GM21723 (cell line): ENCODE results near the gene SLFN12.
"Not testable (repeated sequence)": the region's sequence is repeated elsewhere in the genome, so short reads cannot be mapped to it uniquely, and the experiment has no call there.

Experiments
- ATAC-seq: cut with Tn5 transposase; IDR thresholded peaks from one replicate; pipeline ENCODE4 v1.9.1; 2021; ENCODE audit warnings: mild to moderate bottlenecking, moderate library complexity; ENCODE audit not compliant: unreplicated experiment

Gene SLFN12

DNA sequence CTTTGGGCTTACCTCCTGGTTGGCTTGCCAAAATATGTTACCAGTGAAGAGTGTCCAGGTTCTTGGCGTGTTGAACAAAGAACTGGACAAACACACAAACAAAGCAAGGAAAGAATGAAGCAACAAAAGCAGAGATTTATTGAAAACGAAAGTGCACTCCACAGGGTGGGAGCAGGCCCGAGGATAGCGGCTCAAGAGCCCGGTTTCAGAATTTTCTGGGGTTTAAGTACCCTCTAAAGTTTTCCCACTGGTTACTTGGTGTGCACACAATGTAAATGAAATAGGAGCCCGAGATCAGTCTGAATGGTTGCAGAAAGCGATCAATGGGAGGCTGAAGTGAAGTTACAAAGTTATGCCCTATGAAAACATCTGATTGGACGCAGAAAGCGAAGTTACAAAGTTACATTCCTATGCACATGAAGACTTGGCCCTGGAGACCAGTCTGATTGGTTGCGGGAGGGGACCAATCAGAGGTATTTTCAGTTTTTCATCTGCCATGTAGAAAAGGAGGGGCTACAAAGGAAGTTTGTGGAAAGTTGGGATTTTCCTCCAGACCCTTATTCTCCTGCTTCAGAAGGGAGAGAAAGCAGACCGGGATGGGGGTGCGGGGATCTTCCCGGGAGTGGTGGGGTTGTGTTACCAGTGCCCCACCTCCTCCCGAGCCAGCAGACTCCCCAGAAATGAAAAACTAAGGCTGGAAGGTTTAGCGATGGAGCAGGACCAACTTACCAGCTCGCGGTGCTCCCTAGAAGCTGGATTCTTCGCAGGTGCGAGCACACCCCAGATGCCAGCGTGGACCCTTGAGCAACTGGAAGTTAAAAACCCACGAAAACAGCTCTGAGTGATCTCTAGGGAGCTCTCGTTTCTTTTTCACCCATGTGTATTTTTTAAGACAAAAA lies at the start of gene SLFN12:
TSS of gene SLFN12 (minus strand) at position 325 of the 899 bp plus-strand sequence. CDS start 9,472 bp downstream, outside the sequence.
- ATAC-seq = peak; percentile 89

DNA sequence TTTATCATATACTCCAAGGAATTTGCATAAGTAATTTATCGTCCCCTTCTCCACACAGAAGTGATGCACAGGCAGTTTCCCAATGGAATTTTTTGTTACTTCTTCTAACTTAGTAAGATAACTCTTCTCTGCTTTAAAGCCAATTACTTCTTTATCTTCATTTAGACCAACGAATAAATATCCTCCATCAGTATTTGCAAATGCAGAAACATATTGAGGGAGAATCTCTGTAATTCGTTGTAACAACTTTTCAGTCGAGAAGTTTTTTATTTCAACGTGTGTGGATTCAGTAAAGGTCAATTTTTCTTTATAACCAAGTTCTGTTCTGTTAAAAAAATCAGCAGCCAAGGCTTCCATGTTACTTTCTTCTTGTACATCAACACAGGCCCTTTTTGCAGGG lies 47.0 kb upstream of the SLFN12 start:
- no peak for ATAC-seq

DNA sequence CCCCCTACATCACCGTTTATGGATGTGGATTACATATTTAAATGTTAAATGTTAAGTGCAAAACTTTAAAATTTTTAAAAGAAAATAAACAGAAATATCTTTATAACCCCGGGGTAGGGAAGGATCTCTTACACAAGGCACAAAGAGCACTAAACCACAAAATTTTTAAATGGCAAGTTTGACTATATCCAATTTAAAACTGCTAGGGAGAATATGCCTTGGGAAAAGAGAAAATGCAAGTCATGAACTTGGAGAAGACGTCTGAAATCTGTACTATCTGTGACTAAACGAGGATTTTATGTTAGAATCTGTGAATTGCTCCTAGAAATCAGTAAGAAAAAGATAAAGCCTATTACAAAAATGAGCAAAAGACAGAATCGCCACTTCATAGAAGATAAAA lies 44.9 kb upstream of the SLFN12 start:
- ATAC-seq = no peak

DNA sequence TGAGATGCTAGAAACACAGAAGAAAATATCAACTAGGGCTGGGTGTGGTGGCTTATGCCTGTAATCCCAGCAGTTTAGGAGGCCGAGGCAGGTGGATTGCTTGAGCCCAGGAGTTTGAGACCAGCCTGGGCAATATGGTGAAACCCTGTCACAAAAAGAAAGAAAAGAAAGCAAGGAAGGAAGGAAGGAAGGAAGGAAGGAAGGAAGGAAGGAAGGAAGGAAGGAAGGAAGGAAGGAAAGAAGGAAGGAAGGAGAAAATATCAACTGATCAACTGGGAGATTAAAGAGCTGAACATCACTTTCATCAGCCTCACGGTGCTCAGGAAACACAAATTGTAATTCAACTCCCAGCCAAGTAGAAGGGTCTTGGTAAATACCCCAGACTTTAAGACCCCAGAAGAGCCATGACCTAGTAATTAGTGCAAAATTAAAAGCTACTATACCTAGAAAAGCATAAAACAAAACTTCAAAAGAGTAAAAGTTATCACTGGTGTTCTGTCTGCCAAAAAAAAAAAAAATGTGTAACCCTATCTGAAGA lies 44.1 kb upstream of the SLFN12 start:
- no peak for ATAC-seq

DNA sequence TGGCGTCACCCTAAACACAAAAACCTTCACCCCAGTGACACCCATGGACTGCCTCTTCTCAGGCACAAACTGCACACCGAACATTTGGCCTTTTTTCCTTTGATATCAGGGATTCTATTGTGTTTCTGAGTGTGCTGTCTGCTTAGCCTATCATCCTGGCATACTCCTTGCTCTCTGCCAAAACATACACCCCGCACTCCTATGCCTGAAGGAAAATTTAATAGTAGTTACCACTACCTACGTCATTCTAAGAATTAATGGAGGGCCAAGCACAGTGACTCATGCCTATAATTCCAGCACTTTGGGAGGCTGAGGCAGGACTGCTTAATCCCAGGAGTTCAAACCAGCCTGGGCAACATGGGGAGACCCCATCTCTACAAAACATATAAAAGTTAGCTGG lies 36.2 kb upstream of the SLFN12 start:
- no peak for ATAC-seq

DNA sequence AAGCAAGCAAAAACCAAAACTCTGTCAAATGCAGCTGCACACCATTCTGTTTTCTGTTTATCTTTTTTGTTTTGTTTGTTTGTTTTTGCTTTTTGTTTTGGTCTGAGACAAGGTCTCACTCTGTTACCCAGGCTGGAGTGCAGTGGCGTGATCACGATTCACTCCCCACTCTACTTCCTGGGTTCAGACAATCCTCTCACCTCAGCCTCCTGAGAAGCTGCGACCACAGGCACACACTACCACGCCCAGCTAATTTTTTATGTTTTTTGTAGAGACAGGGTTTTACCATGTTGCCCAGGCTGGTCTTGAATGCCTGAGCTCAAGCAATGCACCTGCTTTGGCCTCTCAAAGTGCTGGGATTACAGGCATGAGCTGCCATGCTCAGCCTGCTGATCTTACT lies 35.5 kb upstream of the SLFN12 start:
- ATAC-seq = no peak

DNA sequence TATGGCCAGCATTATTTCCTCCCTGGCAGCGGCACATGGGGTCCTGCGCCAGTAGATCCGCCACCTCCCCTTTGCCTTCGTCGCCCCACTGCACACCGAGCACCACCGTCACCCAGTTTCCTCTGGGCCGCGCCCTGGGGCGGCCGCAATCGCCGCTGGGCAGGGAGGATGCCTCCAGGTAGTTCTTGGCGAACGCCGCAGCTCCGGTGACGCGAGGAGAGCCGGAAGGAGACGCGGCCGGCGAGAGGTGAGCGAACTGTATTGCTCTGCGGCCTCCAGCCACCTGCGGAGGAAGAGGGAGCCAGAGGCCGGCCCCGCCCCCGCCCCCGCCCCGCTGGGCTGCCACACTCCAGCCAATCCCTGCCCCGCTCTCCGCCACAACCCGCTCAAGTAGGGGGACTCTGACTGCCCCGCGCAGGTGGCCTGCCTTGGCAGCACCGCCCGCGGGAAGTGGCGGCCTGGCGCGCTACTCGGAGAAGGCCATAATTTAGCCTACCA lies 28.1 kb upstream of the SLFN12 start:
- peak; percentile 81 for ATAC-seq

DNA sequence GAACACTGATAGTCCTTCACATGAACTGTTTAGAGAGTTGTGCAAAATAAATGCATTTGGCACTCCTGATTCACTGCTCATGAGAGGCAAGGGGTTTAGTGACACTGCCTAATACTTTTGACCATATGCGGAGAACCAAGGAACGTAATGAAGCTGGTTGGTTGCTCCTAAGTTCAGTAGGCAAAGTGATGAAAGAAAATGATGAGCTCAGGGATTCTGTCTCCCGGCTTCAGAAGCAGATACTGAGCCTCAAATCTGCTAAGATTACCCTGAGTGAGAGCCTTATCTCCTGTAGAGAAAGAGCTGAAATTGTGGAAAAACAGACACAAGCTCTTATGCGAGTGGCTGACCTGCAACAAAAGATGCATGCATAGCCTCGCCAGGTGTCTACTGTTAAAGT lies 21.7 kb upstream of the SLFN12 start:
- ATAC-seq = not testable (repeated sequence)

DNA sequence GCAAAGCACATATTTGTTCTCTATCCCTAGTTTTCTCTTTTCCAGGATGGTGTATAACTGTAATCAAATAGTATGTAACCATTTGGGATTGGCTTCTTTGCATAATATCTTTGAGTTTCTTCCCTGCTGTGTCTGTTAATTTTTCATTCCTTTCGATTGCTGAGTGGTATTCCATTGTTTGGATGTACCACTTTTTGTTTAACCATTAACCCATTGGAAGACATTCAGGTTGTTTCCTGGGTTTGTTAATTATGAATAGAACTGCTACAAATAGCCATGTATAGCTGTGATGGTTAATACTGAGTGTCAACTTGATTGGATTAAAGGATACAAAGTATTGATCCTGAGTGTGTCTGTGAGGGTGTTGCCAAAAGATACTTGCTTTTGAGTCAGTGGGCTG lies 20.9 kb upstream of the SLFN12 start:
- no peak for ATAC-seq

DNA sequence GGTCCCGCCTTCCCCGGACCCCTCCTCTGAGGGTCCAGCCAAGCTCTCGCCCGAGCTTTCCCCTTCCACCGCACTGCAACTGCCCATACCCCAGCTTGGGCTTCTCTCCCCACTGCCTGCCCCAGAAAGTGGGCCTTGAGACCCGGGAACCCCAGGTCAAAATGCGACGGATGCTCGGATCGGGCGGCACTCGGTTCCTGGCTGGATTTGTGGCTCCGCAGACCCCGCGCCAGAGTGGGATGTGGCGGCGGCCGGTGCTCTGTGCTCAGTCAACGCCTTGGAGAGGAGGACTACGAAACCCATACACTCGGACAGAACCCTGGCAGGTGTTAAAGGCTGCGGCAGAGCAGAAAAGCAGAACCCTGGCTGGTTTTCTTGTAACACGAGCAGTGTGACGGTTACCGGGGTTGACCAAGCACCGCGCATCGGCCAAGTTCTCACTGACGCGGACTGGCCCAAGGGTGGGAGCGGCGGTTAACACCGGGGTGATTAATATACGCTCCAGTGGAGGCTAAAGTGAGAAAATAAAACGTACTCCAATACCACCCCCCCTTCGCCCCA lies 17.2 kb upstream of the SLFN12 start:
- ATAC-seq = no peak

DNA sequence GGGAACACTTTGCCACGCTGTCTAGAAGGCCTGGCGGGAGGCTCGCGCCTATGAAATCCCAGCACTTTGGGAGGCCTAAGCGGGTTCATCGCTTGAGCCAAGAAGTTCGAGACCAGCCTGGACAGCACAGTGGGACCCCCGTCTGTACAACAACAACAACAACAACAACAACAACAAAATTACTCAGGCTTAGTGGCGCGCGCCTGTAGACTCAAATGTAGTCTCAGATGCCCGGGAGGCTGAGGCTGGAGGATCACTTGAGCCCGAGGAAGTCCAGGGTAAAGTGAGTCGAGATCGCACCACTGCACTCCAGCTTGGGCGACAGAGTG lies 16.6 kb upstream of the SLFN12 start:
- no peak for ATAC-seq

DNA sequence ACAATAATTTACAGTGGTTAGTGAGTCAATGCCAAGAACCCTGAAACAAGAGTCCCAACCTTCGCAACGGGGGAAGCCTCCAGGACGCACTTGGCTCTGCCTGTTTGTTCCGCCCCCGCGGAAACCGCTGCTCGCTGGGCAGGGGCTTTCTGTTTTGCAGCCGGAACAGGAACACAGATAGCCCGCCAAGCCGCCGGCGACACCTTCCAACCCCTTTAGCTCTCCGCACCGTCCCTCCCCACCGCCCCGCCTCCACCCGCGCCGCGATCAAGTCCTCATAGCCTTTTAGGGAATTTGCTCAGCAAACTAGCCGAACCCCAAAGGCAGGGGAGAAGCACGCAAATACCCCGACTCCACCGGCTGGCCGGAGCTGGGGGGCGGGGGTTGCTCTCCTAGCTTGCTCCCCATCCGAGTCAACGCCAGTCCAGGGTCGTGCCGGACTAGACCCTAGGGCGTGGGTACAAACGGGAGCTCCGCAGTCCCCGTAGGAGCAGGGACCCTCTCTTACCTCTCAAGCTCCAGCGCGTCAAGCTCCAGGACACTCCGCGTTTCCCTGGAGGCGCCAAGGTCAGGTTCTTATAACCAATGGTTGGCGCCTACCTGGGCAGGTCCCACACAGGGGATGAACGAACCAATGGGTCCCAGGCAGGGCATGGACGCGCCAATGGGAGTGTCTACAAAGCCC lies 16.1 kb upstream of the SLFN12 start, which contains the start of gene SLFN13:
TSS of gene SLFN13 (minus strand) at position 553 of the 685 bp plus-strand sequence. CDS start 3,086 bp downstream, outside the sequence.
- peak; percentile 71 for ATAC-seq

DNA sequence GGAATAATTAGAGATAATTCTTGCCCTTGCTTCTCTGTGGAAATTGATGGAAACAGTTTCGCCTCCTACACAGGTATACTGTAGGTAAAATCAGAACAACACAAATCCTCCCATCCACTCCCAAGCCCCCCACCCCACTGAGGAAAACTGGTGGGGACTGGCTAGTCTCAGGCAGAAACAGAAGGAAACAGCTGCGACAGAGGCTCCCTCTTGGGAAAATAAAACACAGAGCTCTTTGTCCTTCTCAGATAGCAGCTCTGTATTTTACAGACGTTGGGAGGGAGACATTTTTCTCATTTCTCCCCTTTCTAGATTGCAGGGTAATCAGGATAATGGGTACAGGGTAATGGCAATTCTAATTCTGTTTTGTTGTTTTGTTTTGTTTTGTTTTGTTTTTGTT lies 15.2 kb upstream of the SLFN12 start:
- no peak for ATAC-seq

DNA sequence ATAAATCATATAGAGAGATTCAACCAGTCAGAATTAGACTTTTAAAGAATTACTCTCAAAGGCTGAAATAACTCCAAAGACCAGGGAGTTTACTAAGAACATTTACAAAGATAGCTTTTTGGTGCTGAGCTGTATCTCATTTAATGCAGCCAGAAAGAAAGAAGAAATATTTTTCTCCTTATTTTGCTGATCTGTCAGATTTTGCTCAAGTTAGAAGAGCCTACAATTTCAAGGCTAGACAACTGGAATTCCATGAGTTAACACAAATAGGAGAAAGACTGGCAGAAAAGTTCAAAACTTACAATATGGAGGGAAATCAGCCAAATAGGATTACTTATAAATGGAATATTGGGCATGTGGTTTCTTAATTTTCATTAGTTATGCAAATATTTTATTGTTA lies 6.1 kb upstream of the SLFN12 start:
- no peak for ATAC-seq

DNA sequence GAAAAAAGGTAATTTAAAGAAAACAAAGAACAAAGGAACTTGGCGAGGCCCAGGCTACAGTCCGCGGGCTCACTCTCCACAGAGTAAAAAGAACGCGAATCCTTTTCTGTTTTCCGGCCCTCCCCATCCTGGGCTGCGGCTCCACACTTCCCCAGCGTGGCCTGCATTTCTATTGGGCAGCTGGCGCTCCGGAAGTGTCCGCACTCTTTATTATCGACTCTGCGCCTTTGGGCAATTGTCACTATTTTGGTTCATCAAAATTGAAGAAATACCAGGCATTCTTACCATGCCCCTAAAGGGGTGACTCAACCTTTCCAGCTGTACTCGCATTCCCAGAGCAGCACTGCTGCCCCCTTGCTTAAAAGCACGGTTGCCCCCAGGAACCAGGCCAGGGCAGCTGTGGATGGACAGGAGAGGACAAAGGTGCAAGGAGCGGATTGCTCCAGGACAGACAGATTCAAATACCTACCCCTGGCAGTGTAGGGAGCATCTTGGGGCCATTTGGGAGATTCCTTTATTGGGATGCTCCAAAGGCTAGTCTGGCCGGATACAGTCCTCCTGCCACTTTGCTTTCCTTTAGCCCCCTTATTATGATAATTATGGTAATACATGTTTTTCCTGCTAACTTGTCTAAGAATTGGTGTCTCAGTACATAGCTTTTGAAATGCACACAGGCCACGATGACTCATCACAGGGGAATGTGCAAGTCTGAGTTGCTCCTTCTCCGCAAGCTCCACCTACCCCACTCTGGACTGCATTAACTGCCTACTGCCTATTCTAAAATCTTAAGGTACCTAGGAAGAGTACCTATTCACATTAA lies 985 bp upstream of the SLFN12 start:
- no peak for ATAC-seq

DNA sequence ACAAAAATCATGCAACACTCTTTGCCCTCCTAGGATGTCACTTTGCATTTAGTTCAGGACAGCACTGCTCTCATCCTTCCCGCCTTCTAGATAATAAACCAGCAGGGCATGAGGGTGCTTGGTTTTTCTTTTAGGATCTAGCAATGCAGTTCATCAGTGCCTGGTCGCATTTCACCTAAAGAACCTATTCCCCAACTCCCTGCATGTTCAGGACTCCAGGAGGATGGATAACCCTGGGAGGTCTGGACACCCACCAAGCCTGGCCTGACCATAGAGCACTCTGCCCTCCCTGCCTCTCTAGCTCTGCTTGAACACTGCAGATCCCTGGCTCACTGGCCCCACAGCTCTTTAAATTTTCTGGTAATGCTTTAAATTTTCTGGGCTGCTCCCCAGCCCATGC lies 2.6 kb downstream of the SLFN12 start:
- no peak for ATAC-seq

DNA sequence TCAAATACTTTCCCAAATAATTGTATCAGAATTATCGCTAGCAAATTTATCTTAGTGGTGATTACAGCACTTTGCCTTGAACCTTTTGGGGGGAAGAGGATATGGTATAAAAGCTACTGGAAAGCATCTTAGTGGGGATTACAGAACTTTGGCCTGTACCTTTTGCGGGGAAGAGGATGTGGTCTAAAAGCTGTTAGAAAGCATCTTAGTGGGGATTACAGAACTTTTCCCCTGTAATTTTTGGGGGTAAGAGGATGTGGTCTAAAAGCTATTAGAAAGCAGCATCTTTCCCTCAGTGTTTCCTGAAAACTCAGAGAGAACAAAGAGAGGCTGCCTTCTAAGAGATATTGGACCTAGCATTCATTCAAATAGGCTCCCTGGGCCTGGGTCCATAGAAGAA lies 4.1 kb downstream of the SLFN12 start:
- ATAC-seq = no peak

DNA sequence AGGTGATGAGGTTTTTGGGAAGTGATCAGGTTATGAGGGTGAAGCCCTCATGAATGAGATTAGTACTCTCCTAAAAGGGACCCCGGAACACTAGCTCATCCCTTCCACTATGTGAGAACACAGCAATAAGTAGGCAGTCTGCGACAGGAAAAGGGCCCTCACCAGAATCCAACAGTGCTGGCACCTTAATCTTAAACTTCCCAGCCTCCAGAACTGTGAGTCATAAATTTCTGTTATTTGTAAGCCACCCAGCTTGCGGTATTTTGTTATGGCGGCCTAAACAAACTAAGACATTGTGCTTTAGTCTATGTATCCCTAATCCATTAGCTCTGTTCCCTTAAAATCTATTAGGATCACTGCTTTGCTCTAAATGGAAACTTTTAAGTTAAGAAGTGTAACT lies 8.5 kb downstream of the SLFN12 start:
- no peak for ATAC-seq

DNA sequence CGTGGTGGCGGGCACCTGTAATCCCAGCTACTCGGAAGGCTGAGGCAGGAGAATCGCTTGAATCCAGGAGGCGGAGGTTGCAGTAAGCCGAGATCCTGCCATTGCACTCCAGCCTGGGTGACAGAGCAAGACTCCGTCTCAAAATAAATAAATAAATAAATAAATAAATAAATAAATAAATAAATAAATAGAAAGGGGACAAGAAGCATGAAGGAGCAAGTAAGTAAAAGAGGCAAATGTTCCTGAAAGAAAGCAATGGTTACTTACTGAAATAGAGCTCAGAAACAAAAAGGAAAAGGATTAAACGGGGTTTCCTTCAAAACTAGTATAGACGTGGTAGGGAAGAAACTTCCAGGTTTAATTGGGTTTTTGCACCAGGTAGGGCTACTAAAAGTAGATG lies 11.2 kb downstream of the SLFN12 start:
- not testable (repeated sequence) for ATAC-seq

DNA sequence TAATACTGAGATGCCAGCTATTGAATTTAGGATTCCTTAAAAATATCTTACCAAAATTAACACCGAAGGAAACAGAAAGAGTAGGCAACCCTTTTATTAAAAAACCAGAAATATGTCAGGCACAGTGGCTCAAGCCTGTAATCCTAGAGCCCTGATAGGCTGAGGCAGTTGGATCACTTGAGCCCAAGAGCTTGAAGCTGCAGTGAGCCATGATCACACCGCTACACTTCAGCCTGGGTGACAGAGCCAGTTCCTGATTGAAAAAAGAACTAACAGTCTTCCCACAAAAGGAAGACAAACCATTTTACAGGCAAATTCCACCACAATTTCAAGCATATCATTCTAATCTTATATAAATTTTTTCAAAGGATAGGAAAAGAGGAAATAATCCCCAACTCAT lies 15.6 kb downstream of the SLFN12 start:
- ATAC-seq = no peak

DNA sequence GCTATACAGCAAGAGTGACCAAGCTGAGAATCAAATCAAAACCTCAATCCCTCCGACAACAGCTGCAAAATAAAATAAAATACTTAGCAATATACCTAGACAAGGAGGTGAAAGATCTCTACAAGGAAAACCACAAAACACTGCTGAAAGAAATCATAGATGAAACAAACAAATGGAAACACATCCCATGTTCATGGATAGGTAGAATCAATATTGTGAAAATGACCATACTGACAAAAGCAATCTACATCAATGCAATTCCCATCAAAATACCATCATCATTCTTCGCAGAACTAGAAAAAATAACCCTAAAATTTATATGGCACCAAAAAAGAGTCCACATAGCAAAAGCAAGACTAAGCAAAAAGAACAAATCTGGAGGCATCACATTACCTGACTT lies 17.6 kb downstream of the SLFN12 start:
- ATAC-seq = not testable (repeated sequence)
